ENCODE data around the gene MCRIP2. TPM values are rescaled to one million over a fixed set of nuclear protein-coding genes. Genes with fewer than 3 reads are reported as not detected.

The MCRIP2 gene
- total RNA-seq, 1 experiment from 2014 or later: 44.6 TPM

- BruUV-seq (replicated peaks): no TSS peak
- no peak for DNase-seq (ENCODE audit: unreplicated experiment)
- no peak for TF ChIP-seq CTCF (IDR thresholded peaks at IDR 0.05; ENCODE audit: unreplicated experiment)
- H3K27me3 Mint-ChIP-seq (ENCODE audit: insufficient read depth, unreplicated experiment): no peaks in the 10 kb centered on the region
- POLR2A ChIA-PET: interaction anchor here (0.5 to 1.2 kb wide), 2 partner anchors 49 to 1174 kb away, joined by 4 read pairs; no protein-coding TSS in a partner anchor
- no peaks in the 10 kb centered on the region for H3K4me1 Mint-ChIP-seq (ENCODE audit: insufficient read depth, unreplicated experiment)
- intact Hi-C loops (cut with micrococcal nuclease): no loop called here
- no peak overlapping the region for H3K4me3 Mint-ChIP-seq (ENCODE audit: unreplicated experiment)
- H3K27ac Mint-ChIP-seq (ENCODE audit: low read depth, unreplicated experiment): no peak overlapping the region
- H3K36me3 Mint-ChIP-seq (ENCODE audit: insufficient read depth, unreplicated experiment): peaks cover 20% of the 10 kb centered on the region
- no peaks in the 10 kb centered on the region for H3K9me3 Mint-ChIP-seq (ENCODE audit: unreplicated experiment)
- CTCF ChIA-PET: no interaction called here
Measured at GRCh38 chr16:657487-657886, 15.9 kb downstream of the MCRIP2 start.

- H3K4me3 Mint-ChIP-seq (ENCODE audit: unreplicated experiment): no peak overlapping the region
- DNase-seq (ENCODE audit: unreplicated experiment): no peak
- no peaks in the 10 kb centered on the region for H3K9me3 Mint-ChIP-seq (ENCODE audit: unreplicated experiment)
- intact Hi-C loops (cut with micrococcal nuclease): no loop called here
- H3K27me3 Mint-ChIP-seq (ENCODE audit: insufficient read depth, unreplicated experiment): no peaks in the 10 kb centered on the region
- POLR2A ChIA-PET: no interaction called here
- H3K36me3 Mint-ChIP-seq (ENCODE audit: insufficient read depth, unreplicated experiment): peaks cover 19% of the 10 kb centered on the region
- no peaks in the 10 kb centered on the region for H3K4me1 Mint-ChIP-seq (ENCODE audit: insufficient read depth, unreplicated experiment)
- TF ChIP-seq CTCF (IDR thresholded peaks at IDR 0.05; ENCODE audit: unreplicated experiment): no peak
- CTCF ChIA-PET: interaction anchor here (0.7 to 1.1 kb wide), 3 partner anchors 7 to 15 kb away, joined by 3 to 5 read pairs (median 3); no protein-coding TSS in a partner anchor
- no TSS peak for BruUV-seq (replicated peaks)
- no peak overlapping the region for H3K27ac Mint-ChIP-seq (ENCODE audit: low read depth, unreplicated experiment)
Measured at GRCh38 chr16:658679-659571, 17.3 kb downstream of the MCRIP2 start.

GRCh38 chr16:659618-660017 lies 18.0 kb downstream of the MCRIP2 start:
- TF ChIP-seq CTCF (IDR thresholded peaks at IDR 0.05; ENCODE audit: unreplicated experiment): no peak
- intact Hi-C loops (cut with micrococcal nuclease): no loop called here
- no peaks in the 10 kb centered on the region for H3K9me3 Mint-ChIP-seq (ENCODE audit: unreplicated experiment)
- H3K27ac Mint-ChIP-seq (ENCODE audit: low read depth, unreplicated experiment): no peak overlapping the region
- H3K4me3 Mint-ChIP-seq (ENCODE audit: unreplicated experiment): no peak overlapping the region
- no TSS peak for BruUV-seq (replicated peaks)
- POLR2A ChIA-PET: no interaction called here
- CTCF ChIA-PET: interaction anchor here (0.6 to 0.7 kb wide), 2 partner anchors 16 to 69 kb away, joined by 3 read pairs; partner anchors contain the start of gene RAB40C
- DNase-seq (ENCODE audit: unreplicated experiment): no peak
- no peaks in the 10 kb centered on the region for H3K4me1 Mint-ChIP-seq (ENCODE audit: insufficient read depth, unreplicated experiment)
- H3K36me3 Mint-ChIP-seq (ENCODE audit: insufficient read depth, unreplicated experiment): peaks cover 12% of the 10 kb centered on the region
- H3K27me3 Mint-ChIP-seq (ENCODE audit: insufficient read depth, unreplicated experiment): no peaks in the 10 kb centered on the region

GRCh38 chr16:660132-660458 lies 18.5 kb downstream of the MCRIP2 start:
- Mint-ChIP-seq H3K4me1 (ENCODE audit: insufficient read depth, unreplicated experiment) (no peaks in the 10 kb centered on the region), H3K36me3 (ENCODE audit: insufficient read depth, unreplicated experiment) (peaks cover 7% of the 10 kb centered on the region), H3K4me3 (ENCODE audit: unreplicated experiment) (no peak overlapping the region), H3K27ac (ENCODE audit: low read depth, unreplicated experiment) (no peak overlapping the region), H3K27me3 (ENCODE audit: insufficient read depth, unreplicated experiment) (no peaks in the 10 kb centered on the region), H3K9me3 (ENCODE audit: unreplicated experiment) (no peaks in the 10 kb centered on the region)
- DNase-seq (ENCODE audit: unreplicated experiment): no peak
- intact Hi-C loops (cut with micrococcal nuclease): no loop called here
- no peak for TF ChIP-seq CTCF (IDR thresholded peaks at IDR 0.05; ENCODE audit: unreplicated experiment)
- CTCF ChIA-PET: interaction anchor here (0.6 kb wide), 1 partner anchor 70 kb away, joined by 3 read pairs; the partner anchor contains the start of gene RAB40C
- no TSS peak for BruUV-seq (replicated peaks)
- POLR2A ChIA-PET: interaction anchor here (0.6 kb wide), 1 partner anchor 56 kb away, joined by 3 read pairs; no protein-coding TSS in a partner anchor
